Measurements from ENCODE around the gene MGLL.

Gene MGLL

DNA sequence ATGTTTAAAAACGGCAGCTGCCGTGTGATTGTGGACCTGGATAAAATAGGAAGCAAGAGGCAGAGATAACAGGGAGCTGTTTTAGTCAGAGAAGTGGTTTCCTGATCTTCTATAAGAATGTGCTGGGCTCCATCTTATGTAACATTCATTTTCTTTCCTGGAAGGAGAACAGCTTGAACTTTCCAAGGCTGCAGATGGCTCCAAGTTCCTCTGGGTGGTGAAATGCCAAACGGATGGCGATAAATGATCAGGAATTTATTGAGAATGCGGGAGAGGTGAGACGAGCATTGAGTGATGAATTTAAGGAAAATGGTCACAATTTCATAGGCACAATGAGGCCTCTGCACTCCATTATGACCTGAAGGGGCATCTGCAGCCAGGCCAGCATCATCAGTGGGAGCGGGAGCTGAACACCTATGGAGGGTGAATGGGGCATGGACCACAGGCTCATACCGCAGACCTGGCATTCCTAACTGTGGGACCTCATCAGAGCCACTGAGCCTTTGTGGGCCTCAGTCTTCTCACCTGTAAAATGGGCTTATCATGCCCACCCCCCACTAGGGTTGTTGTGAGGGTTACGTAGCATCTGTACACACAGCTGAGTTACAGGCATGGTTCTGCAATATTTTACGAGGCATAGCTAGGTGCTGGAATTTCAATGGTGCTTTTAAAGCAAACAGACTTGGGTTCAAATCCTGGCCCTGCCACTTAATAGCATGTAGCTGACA, 17.1 kb downstream of the MGLL start:
- DNase-seq (ENCODE audit: low read depth in 1 of 2, low spot score in 1 of 2), result no peak
- Histone ChIP-seq H3K27ac (replicated peaks) (no peak overlapping the region), H3K4me3 (replicated peaks; ENCODE audit: insufficient read depth, low read length) (no peak overlapping the region), H3K27me3 (ENCODE audit: insufficient read depth, poor library complexity, severe bottlenecking) (no peaks in the 10 kb centered on the region)
- TF ChIP-seq, protein P1, sequence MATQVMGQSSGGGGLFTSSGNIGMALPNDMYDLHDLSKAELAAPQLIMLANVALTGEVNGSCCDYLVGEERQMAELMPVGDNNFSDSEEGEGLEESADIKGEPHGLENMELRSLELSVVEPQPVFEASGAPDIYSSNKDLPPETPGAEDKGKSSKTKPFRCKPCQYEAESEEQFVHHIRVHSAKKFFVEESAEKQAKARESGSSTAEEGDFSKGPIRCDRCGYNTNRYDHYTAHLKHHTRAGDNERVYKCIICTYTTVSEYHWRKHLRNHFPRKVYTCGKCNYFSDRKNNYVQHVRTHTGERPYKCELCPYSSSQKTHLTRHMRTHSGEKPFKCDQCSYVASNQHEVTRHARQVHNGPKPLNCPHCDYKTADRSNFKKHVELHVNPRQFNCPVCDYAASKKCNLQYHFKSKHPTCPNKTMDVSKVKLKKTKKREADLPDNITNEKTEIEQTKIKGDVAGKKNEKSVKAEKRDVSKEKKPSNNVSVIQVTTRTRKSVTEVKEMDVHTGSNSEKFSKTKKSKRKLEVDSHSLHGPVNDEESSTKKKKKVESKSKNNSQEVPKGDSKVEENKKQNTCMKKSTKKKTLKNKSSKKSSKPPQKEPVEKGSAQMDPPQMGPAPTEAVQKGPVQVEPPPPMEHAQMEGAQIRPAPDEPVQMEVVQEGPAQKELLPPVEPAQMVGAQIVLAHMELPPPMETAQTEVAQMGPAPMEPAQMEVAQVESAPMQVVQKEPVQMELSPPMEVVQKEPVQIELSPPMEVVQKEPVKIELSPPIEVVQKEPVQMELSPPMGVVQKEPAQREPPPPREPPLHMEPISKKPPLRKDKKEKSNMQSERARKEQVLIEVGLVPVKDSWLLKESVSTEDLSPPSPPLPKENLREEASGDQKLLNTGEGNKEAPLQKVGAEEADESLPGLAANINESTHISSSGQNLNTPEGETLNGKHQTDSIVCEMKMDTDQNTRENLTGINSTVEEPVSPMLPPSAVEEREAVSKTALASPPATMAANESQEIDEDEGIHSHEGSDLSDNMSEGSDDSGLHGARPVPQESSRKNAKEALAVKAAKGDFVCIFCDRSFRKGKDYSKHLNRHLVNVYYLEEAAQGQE (IDR thresholded peaks at IDR 0.05; ENCODE audit: insufficient replicate concordance, low read depth), result no peak
- TF ChIP-seq SPI1 (IDR thresholded peaks at IDR 0.05; ENCODE audit: borderline replicate concordance, low read depth), result no peak
- TF ChIP-seq POLR2AphosphoS5 (IDR thresholded peaks at IDR 0.05; ENCODE audit: low read depth), result no peak
- TF ChIP-seq GABPA (IDR thresholded peaks at IDR 0.05; ENCODE audit: low read depth), result no peak

DNA sequence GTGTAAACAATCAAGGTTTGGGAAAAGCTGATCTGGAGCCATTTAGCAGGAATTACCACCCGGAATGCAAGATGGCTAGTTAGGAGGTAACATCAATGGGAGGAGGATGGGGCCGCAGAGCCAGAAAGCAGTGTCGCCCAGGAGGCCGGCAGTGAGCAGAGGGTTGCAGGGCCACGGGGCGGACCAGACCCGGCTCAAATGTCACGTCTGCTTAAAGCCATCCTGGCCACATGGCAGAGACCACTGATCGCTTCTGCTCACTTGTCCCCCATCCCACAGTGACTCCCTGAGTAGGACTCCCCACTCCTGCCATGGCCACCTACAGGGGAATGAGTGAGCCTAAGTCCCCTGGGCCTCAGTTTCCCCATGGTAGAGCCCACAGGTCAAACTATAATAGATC, 18.2 kb downstream of the MGLL start:
- no peak for DNase-seq (ENCODE audit: low read depth in 1 of 2, low spot score in 1 of 2)
- H3K4me3 ChIP-seq (replicated peaks; ENCODE audit: insufficient read depth, low read length), result no peak overlapping the region
- no peak overlapping the region for H3K27ac ChIP-seq (replicated peaks)
- no peaks in the 10 kb centered on the region for H3K27me3 ChIP-seq (ENCODE audit: insufficient read depth, poor library complexity, severe bottlenecking)
- TF ChIP-seq, protein P2, sequence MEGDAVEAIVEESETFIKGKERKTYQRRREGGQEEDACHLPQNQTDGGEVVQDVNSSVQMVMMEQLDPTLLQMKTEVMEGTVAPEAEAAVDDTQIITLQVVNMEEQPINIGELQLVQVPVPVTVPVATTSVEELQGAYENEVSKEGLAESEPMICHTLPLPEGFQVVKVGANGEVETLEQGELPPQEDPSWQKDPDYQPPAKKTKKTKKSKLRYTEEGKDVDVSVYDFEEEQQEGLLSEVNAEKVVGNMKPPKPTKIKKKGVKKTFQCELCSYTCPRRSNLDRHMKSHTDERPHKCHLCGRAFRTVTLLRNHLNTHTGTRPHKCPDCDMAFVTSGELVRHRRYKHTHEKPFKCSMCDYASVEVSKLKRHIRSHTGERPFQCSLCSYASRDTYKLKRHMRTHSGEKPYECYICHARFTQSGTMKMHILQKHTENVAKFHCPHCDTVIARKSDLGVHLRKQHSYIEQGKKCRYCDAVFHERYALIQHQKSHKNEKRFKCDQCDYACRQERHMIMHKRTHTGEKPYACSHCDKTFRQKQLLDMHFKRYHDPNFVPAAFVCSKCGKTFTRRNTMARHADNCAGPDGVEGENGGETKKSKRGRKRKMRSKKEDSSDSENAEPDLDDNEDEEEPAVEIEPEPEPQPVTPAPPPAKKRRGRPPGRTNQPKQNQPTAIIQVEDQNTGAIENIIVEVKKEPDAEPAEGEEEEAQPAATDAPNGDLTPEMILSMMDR (IDR thresholded peaks at IDR 0.05; ENCODE audit: insufficient read depth, low read length), result no peak
- TF ChIP-seq SPI1 (IDR thresholded peaks at IDR 0.05; ENCODE audit: borderline replicate concordance, low read depth) (no peak), POLR2AphosphoS5 (IDR thresholded peaks at IDR 0.05; ENCODE audit: low read depth) (no peak), GABPA (IDR thresholded peaks at IDR 0.05; ENCODE audit: low read depth) (no peak)
- TF ChIP-seq, protein P1 (IDR thresholded peaks at IDR 0.05; ENCODE audit: insufficient replicate concordance, low read depth), result no peak

DNA sequence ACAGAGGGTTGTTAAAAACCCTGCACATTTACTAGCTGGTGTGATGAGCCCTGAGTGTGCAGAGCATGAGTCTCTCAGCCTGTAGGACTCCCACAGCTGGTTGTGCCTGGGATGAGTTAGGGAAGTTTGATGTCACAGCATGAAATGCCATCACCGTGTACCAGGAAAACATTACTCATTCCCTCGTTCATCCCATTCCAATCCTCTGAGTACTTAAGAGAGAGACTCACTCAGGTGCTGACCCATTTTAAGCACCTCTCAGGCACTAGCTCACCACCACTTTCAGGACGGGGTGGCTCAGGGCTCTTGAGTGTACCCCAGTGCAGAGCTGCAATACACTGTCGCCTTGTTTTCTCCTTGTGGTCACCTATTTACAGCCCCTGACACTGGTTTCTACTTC, 18.7 kb downstream of the MGLL start:
- no peak overlapping the region for H3K27ac ChIP-seq (replicated peaks)
- TF ChIP-seq, protein P2 (IDR thresholded peaks at IDR 0.05; ENCODE audit: insufficient read depth, low read length), result no peak
- TF ChIP-seq SPI1 (IDR thresholded peaks at IDR 0.05; ENCODE audit: borderline replicate concordance, low read depth) (no peak), GABPA (IDR thresholded peaks at IDR 0.05; ENCODE audit: low read depth) (no peak), POLR2AphosphoS5 (IDR thresholded peaks at IDR 0.05; ENCODE audit: low read depth) (no peak)
- TF ChIP-seq, protein P1 (IDR thresholded peaks at IDR 0.05; ENCODE audit: insufficient replicate concordance, low read depth), result no peak

More for the DNA sequence above, 18.7 kb downstream of the MGLL start:
- no peak overlapping the region for H3K4me3 ChIP-seq (replicated peaks; ENCODE audit: insufficient read depth, low read length)
- no peak for DNase-seq (ENCODE audit: low read depth in 1 of 2, low spot score in 1 of 2)
- H3K27me3 ChIP-seq (ENCODE audit: insufficient read depth, poor library complexity, severe bottlenecking), result no peaks in the 10 kb centered on the region

Measured in HL-60 (cell line).